Activated gamma-delta T cell treated with Interleukin-2 at 50 U/mL for 16 hours (primary cell): Measurements from ENCODE around the gene UBE2G1.
"Not testable (repeated sequence)": the region's sequence is repeated elsewhere in the genome, so short reads cannot be mapped to it uniquely, and the experiment has no call there.

Experiments used
- DNase-seq: peaks from one replicate; pipeline ENCODE4 v3.0.0-alpha.2; 2020

The UBE2G1 gene

DNA sequence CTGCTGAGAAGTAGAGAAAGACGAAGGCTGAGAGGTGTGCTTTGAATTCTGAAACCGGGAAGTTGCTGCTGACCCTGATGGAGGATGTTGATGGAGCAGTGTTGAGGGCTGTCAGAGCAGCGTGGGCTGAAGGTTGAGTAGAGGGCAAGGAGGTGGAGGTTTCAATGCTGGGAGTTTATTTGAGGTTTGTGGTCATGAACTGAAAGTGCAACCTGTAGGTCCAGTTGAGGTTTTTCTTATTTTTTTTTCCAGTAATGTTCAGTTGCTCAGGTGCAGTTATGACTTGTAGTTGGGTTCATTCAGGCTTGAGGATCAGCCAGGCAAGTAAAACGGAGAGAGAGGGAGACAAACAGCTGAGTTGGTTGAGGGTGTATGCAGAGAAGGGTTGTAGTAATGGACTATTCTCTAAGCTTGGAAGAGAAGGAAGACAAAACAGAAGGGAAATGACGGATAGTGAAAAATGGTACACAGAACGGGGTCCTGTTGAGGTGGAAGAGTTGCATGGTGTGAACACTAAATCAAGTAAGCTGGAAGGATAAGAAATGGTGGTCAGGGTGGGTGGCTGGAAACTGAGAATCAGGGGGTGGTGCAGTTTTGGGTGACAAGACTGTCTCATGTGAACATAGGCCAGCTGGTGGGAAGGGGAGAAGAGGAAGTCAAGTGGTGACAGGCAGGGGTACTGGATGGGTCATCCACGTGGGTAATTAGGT lies 8.7 kb upstream of the UBE2G1 start:
- DNase-seq = peak; percentile 17

DNA sequence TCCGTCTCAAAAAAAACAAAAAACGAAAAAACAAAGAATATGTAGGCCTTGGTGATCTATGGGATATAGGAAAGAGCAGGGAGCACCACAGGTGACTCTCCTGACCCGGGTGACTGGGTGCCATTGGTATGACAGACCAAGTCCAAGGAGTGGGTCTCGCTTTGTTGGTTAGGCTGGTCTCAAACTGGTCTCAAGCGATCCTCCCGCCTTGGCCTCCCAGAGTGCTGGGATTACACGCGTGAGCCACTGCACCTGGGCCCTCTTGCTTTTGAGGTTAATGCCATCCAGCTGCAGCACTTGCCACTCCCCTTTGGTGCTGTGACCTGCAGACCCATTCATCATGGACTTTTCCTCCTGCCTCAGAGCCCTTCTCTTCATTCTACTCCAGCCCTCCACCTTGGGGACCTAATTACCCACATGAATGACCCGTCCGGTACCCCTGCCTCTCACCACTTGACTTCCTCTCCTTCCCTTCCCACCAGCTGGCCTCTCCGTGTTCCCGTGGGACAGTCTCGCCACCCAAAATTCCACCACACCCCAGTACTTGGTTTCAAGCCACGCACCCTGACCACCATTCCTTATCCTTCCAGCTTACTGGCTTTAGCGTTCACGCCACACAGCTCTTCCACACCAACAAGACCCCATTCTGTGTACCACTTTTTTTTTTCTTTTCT lies 3.2 kb upstream of the UBE2G1 start:
- DNase-seq = no peak

DNA sequence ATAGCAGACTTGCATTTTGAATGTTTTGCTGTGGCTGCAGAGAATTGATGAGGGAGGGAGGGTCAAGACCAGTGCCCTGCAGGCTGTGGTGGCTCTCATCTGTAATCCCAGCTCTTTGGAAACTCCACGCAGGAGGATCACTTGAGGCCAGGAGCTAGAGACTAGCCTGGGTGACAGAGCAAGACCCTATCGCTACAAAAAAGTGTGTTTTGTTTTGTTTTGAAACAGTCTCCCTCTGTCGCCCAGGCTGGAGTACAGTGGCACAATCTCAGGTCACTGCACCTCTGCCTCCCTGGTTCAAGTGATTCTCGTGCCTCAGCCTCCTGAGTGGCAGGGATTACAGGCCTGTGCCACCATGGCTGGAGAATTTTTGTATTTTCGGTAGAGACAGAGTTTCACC lies 1.9 kb upstream of the UBE2G1 start:
- DNase-seq = no peak

DNA sequence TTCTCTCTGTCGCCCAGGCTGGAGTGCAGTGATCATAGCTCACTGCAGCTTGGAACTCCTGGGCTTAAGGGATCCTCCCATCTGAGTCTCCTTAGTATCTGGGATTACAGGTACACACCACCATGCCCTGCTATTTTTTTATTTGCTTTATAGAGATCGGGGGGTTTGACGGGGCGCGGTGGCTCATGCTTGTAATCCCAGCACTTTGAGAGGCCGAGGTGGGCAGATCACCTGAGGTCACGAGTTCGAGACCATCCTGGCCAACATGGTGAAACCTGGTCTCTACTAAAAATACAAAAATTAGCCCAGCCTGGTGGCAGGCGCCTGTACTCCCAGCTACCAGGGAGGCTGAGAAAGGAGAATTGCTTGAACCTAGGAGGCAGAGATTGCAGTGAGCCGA lies 702 bp upstream of the UBE2G1 start:
- not testable (repeated sequence) for DNase-seq

DNA sequence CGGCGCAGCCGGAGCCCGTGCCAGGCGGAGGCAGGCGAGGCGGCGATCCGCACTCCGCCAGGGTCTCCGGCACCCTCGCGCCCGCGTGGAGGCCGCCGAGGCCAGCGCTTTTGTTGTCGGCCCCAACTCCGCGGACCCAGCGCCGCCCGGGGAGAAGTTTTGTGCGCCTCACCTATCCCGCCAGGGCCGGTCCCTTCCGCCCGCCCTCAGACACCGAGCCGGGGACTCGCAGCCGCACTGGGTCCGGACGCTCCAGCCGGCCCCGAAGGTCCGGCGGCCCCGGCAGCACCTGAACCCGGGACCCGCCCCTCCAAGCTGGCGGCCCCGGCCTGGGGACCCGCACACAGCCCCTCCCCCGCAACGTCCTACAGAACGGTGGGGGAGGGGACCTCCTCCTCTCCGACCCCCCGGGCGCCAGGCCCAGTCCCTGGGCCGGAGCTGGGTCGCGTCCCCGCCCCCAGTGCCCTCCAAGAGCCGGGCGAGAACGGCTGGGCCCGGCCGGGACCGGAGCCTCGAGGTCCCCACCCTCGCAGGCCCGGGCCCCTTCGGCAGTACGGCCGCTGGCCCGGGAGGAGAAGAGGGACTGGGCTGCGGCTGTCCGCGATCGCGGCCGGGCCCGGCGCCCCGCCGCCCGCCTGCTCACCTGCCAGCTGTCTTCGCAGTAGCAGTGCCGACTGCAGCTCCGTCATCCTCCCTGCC lies 698 bp downstream of the UBE2G1 start:
- DNase-seq = peak; percentile 26

DNA sequence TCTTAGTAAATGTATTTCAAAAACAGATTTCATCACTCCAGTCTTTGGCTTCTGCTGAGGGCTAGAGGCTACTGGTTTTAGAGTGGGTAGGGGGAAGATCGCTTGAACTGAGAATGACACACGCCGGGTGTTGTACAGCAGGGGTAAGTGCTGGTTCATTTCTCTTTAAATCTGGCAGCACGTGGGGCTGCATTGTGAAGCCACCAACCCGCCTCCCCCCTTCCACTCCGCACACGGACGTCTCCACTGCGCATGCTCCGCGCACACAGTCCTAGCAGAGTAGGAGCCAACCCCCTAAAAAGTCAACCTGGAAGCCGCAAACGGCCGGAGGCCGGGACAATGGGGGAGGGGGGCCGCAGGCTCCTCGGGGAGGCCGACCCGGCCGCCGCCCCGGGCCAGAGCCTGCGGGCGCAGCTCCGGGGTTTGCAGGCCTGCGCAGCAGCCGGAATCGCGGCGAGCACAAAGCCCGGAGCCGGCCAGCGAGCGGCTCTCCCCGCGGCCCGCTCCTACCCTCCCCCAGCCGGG lies 1.3 kb downstream of the UBE2G1 start:
- DNase-seq = peak; percentile 86

DNA sequence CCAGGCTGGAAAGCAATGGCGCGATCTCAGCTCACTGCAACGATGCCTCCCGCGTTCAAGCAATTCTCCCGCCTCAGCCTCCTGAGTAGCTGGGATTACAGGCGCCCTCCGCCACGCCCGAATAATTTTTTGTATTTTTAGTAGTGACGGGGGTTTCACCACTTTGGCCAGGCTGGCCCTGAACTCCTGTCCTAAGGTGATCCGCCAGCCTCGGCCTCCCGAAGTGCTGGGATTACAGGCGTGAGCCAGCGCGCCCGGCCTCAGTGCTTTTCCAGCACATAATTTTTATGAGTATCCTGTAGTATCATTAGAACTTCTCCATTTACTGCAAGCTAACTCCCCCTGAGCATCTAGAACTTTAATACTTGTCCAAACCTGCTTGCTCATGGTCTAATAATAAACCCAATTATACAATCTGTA lies 1.8 kb downstream of the UBE2G1 start:
- DNase-seq = no peak

DNA sequence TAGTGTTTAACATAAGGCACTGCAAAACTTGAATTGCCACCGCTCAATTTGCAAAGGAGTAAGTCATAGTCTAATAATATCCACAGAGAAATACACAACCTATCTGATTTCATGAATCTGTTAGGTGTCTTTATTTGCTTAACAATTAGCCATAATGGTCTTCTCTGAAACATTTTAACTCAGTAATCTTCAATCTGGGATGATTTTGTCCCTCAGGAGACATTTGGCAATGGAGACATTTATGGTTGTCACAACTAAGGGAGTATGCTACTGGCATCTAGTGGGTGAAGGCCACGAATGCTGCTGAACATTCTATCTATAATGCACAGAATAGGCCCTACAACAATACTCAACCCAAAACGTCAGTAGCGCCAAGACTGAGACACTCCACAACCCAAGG lies 4.3 kb downstream of the UBE2G1 start:
- no peak for DNase-seq

DNA sequence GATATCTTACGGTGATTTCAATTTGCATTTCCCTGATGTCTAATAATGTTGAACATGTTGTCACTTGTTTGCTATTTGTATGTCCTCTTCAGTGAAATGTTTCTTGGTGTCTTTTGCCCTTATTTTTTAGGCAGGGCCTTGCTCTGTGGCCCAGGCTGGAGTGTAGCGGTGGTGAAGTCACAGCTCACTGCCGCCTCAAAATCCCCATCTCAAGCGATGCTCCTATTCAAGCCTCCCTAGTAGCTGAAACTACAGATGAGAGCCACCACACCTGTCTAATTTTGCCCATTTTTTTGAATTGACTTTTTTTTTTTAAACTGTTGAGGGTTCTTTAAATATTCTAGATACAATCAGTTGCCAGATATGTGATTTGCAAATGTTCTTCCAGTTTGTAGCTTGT lies 8.3 kb downstream of the UBE2G1 start:
- DNase-seq = no peak

DNA sequence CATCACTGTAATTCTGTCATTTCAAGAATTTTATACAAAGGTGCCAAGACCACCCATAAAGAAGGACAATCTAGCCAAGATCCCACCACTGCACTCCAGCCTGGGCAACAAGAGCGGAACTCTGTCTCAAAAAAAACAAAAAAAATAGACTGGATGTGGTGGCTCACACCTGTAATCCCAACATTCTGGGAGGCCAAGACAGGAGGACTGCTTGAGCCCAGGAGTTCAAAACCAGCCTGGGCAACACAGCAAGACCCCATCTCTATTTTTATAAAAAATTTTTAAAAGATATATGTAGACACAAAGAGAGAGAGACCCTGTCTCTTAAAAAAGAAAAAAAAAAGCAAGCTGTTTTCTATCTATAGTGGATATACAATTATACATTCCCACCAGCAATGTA lies 8.8 kb downstream of the UBE2G1 start:
- DNase-seq = no peak

DNA sequence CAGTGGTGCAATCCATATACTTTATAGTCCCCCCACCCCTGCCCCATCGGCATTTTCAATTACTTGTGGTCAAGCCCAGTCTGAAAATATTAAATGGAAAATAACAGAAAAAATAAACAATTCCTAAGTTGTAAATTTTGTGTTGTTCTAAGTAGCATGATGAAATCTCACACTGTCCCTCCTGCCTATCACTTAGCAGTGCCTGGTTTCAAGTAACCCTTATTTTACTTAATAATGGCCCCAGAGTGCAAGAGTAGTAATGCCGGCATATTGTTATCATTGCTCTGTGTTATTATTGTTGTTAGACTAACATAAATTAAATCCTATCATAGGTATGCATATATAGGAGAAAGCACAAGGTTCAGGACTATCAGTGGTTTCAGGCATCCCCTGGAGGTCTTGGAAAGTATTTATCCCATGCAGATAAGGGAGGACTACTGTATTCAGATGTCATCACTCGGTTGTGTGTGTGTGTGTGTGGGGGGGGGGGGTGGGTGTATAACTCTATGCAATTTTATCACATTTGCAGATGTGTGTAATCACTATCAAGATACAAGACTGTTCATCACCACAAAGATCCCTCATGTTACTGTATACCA lies 9.3 kb downstream of the UBE2G1 start:
- DNase-seq = no peak

DNA sequence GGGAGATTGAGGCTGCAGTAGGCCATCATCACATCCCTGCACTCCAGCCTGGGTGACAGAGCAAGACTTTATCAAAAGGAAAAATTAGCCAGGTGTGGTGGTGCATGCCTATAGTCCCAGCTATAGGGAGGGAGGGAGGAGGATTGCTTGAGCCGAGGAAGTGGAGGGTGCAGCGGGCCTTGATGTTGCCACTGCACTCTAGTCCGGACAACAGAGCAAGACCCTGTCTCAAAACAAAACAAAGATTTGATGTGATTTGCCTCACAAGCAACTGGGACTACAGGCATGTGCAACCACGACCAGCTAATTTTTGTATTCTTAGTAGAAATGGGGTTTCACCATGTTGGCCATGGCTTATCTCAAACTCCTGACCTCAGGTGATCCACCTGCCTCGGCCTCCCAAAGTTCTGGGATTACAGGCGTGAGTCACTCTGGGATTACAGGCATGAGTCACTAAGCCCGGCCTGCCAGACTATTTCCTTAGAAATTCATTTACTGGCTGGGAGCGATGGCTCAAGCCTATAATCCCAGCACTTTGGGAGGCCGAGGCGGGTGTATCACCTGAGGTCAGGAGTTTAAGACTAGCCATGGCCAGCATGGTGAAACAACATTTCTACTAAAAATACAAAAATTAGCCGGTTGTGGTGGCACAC lies 11.5 kb downstream of the UBE2G1 start:
- DNase-seq = no peak

DNA sequence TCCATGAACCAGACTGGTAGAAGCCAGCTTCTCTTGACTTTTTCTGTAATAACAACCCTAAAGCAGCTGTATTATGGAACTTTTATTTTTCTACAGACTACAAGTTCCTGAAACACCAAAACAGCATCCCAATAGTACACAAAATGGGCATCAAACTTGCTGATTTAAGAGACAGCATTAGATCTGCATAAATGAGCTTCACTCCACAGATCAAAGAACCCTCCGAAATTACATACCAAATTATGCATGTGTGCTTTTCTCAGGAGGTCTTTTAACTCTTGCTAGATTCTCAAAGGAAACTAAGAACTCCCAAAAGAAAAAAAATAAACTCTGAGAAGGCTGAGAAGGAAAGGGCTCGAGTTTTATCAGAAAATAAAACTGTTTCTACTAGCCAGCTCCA lies 12.3 kb downstream of the UBE2G1 start:
- DNase-seq = no peak

DNA sequence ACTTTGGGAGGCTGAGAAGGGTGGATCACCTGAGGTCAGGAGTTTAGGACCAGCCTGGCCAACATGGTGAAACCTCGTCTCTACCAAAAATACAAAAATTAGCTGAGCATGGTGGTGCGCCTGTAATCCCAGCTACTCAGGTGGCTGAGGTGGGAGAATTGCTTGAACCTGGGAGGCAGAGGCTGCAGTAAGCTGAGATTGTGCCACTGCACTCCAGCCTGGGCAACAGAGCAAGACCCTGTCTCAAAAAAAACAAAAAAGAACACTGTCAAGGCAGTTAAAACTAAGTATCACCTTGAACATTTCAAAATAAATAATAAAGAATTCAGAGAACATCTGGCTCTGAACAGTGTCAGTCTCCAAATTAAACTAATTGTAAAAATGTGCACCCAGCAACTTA lies 16.3 kb downstream of the UBE2G1 start:
- DNase-seq = not testable (repeated sequence)

DNA sequence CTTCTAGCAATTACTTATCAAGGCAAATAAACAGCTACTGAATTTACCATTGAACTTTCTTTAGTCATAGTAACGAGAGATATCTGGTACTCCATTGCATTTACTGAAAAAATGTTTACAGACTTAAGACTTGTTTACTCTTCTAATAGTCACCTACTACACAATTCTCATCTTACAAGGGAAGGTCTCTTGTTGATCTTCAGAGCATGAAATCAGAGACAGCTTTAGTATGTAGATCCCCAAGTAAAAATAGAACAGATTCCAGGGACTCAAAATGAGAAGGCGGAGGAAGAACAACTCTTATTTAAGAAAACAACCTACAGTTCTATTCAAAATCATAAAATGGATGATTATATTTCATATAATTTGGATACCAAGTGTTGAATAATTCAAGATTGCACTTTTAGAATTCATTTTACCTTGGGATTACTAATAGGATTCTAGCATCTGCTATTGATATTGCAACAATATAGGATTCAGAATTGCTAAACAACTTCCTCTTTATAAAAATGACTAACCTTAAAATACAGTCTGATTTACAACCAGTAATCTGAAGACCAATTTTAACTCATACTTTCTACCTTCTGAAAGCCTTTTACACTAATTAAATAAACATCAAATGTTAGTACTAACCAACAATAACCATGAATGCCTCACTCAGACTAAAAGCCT lies 20.8 kb downstream of the UBE2G1 start:
- no peak for DNase-seq

DNA sequence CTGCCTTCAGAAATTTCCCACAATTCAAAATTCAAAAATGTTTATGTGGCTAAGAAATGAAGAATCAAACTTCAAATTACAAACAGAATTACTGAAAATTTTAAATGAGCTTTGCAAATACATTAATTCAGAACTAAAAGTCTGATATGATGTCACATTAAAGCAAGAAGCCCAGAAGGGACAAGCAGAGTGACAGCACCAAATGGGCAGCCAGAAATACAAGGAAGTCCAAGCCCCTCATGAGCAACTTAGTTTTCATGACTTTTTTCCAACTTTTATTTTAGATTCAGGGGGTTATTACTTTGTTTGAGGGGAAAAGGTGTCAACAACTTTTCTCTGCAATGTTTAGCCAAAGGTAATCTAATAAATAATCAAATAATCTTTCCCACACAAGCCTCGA lies 21.5 kb downstream of the UBE2G1 start:
- no peak for DNase-seq

DNA sequence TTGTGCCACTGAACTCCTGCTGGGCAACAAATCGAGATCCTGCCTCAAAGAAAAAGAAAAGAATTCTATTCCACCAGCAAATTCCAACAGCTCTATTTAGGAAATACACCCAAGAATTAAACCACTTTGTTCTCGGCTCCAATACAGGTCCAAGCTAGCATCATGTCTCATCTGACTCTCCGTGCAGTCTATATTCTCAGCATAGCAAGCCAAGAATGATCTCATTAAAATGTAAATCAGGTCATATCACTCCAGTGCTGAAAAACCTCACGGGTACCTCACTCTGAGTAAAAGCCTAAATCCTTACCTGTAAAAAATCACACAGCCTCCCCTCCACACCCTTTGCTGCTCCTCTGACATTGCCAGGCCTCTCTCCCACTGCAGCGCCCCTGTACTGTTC lies 23.9 kb downstream of the UBE2G1 start:
- DNase-seq = no peak

DNA sequence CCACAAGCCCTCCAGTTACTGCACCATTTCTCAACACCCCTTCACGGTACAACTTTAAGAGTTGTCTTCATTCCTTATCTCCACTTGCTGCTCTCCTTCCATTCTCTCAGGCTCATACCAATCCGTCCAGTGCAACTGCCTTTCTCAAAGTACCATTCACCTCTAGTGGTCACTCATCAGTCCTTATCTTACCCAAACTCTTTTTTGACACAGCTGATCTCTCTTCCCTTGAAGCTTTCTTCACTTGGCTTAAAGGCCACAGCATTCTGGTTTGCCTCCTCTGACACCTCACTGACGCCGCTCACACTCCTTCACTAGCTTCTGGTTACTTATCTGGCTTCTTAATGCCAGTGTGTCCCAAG lies 24.9 kb downstream of the UBE2G1 start:
- no peak for DNase-seq

DNA sequence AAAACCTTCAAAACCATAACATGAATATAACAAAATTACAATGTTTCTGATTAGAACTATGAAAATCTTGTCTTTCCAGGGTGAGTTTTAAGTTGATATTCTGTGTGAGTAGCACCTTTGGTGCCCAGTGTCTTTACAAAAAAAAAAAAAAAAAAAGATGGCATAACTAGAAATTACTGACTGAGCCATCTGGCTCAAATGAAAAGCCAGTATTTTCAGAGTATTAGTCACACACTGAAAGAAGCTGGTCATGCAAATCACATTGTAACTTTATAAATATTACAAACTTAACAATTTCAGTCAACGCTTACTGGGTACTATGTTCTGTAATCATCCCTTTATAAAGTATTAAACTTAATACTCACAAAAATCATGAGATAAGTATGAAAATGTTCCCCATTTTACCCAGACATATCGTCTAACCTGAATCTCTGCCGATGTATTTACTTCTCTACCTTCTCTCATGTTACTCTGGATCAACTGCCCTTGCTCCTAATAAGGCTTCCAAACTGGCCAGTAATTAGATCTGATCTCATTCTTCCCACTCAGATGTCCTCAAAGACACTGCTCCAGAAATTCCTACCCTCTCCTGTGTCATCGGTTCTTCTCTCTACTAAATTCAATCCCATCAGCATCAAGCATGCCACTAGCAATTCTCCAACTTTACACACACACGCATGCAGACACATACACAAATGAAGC lies 25.4 kb downstream of the UBE2G1 start:
- no peak for DNase-seq

DNA sequence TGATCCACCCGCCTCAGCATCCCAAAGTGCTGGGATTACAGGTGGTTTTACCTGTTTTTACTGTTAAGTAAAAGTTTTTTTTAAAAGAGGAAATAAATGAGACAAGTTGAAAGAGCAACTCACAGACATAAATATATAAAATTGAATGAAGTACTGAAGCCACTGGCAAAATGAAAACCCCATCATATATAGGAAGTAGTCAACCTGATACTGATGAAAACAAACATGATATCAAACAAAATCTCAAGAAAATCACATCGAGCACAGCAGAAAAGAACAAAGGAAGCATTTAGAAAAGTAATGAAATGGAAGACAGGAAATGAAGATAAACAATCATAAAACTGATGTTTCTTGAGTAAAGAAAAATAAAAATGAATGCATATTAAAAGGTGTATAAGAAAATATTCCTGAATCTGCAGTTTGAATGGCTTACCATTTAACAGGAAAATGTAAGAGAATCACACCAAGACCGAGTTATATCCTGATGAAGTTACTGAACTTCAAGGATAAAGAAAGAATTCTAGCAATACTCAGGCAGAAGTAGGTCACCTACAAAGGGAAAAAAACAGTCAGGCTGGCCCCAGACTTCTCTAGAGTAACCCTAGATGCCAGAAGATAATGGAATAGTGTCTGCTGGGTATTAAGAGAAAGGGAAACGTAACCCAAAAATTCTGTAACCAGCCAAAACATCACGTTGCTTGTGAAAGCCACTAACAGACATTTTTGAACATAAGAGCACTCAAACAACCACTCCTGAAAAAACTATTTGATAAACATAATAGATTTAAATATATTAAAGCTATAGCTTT lies 31.5 kb downstream of the UBE2G1 start:
- DNase-seq = no peak

DNA sequence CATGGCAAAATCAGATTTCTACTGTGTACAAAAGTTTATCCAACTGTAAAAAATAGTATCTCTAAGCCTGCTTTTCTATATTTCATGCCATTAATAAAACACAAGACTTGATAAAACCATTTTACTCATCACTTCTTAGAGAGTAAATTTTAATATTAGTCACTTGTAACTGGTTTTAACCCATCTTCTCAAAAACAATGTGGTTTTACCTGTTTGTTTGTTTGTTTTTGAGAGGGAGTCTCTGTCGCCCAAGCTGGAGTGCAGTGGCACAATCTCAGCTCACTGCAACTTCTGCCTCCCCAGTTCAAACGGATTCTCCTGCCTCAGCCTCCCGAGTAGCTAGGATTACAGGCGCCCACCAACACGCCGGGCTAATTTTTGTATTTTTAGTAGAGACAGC lies 32.1 kb downstream of the UBE2G1 start:
- no peak for DNase-seq
